Measurements from ENCODE around the gene DNAJB1.

DNA sequence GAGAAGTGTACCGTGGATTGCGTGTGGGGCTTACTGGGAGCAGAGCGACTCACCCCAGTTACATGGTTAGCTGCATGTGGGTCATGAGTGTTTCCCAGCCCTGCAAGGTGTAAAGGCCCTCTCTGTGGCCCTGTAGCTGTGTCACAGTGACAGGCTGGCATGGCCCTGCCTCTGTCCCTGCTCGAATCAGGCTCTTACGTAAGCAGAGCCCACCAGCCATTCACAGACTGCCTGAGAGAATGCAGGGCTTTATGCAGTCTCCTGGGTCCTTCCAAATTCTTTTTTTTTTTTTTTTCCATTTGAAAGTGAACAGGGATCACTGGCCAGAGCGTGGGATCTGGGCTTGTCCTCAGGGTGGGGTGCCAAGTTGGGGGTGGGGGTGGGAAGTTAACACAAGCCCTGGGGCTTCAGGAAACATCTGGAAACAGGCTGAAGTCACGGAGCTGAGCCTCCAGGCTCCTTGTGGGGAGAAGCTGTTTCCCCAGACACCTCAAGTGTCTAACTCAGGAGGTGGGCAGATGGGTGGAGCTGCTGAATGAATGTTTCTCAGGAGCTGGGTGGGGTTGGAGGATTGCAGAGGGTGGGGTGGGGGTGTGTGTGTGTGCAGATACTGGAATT lies 24.6 kb upstream of the DNAJB1 start:
- no peak for TF ChIP-seq POLR2A (IDR thresholded peaks at IDR 0.05)
- TF ChIP-seq, protein P1, sequence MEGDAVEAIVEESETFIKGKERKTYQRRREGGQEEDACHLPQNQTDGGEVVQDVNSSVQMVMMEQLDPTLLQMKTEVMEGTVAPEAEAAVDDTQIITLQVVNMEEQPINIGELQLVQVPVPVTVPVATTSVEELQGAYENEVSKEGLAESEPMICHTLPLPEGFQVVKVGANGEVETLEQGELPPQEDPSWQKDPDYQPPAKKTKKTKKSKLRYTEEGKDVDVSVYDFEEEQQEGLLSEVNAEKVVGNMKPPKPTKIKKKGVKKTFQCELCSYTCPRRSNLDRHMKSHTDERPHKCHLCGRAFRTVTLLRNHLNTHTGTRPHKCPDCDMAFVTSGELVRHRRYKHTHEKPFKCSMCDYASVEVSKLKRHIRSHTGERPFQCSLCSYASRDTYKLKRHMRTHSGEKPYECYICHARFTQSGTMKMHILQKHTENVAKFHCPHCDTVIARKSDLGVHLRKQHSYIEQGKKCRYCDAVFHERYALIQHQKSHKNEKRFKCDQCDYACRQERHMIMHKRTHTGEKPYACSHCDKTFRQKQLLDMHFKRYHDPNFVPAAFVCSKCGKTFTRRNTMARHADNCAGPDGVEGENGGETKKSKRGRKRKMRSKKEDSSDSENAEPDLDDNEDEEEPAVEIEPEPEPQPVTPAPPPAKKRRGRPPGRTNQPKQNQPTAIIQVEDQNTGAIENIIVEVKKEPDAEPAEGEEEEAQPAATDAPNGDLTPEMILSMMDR (IDR thresholded peaks at IDR 0.05 in 4 of 5, conservative IDR thresholded peaks at IDR 0.05 in 1 of 5), result no peak
